ENCODE measurements around the gene GNB2.
A peak's percentile ranks its signal among the peaks of the same experiment; 100 is the strongest.
"Not testable (repeated sequence)": the region's sequence is repeated elsewhere in the genome, so short reads cannot be mapped to it uniquely, and the experiment has no call there.

The GNB2 gene

GRCh38 chr7:100705320-100705752 is 31.8 kb downstream of the GNB2 start:
- peak; percentile 70 for DNase-seq

- peak; percentile 95 for DNase-seq
Measured at GRCh38 chr7:100705753-100706671, 32.5 kb downstream of the GNB2 start, which contains the start of gene POP7. TSS of gene POP7 (plus strand) at chr7:100706121. CDS start at chr7:100706831, 710 bp downstream.

- DNase-seq, result no peak
Measured at GRCh38 chr7:100706672-100707311, 33.3 kb downstream of the GNB2 start.

GRCh38 chr7:100708395-100708794 is 34.9 kb downstream of the GNB2 start:
- no peak for DNase-seq

- no peak for DNase-seq
Measured at GRCh38 chr7:100710452-100710851, 36.9 kb downstream of the GNB2 start.

- no peak for DNase-seq
Measured at GRCh38 chr7:100711369-100711768, 37.8 kb downstream of the GNB2 start.

- no peak for DNase-seq
Measured at GRCh38 chr7:100714725-100715124, 41.2 kb downstream of the GNB2 start.

GRCh38 chr7:100717073-100717472 is 43.5 kb downstream of the GNB2 start:
- DNase-seq, result not testable (repeated sequence)

- no peak for DNase-seq
Measured at GRCh38 chr7:100719523-100720278, 46.2 kb downstream of the GNB2 start.

GRCh38 chr7:100720279-100720670 is 46.7 kb downstream of the GNB2 start, which contains the start of gene EPO:
TSS of gene EPO (plus strand) at chr7:100720468. CDS start at chr7:100720981, 513 bp downstream.
- no peak for DNase-seq

GRCh38 chr7:100720671-100721504 is 47.3 kb downstream of the GNB2 start:
- no peak for DNase-seq

- no peak for DNase-seq
Measured at GRCh38 chr7:100721505-100721812, 47.9 kb downstream of the GNB2 start.

GRCh38 chr7:100722480-100723212 is 49.1 kb downstream of the GNB2 start:
- no peak for DNase-seq

- no peak for DNase-seq
Measured at GRCh38 chr7:100723732-100724275, 50.3 kb downstream of the GNB2 start.

- DNase-seq, result not testable (repeated sequence)
Measured at GRCh38 chr7:100724364-100724763, 50.8 kb downstream of the GNB2 start.

GRCh38 chr7:100726996-100727761 is 53.6 kb downstream of the GNB2 start:
- DNase-seq, result no peak

- DNase-seq, result no peak
Measured at GRCh38 chr7:100728196-100728595, 54.7 kb downstream of the GNB2 start.

All from DMS79 treated with DMSO at 0.1 percent for 48 hours (cell line).